Osteocyte (in vitro differentiated cells): ENCODE measurements around the gene XRCC3. TPM values are rescaled to one million over a fixed set of nuclear protein-coding genes. Genes with fewer than 3 reads are reported as not detected.

Source experiments
- DNase-seq: peaks from one replicate; pipeline ENCODE4 v3.0.0; 2021; ENCODE audit warnings: mixed read lengths; ENCODE audit not compliant: unreplicated experiment; ENCODE audit errors: extremely low spot score
- H3K27ac Mint-ChIP-seq: one replicate; pipeline ENCODE4 v1.8.0; 2021; ENCODE audit warnings: mild to moderate bottlenecking, mixed read lengths; ENCODE audit not compliant: unreplicated experiment
- H3K27me3 Mint-ChIP-seq: one replicate; pipeline ENCODE4 v1.8.0; 2021; ENCODE audit warnings: mixed read lengths; ENCODE audit not compliant: unreplicated experiment
- H3K36me3 Mint-ChIP-seq: one replicate; pipeline ENCODE4 v1.8.0; 2021; ENCODE audit warnings: mixed read lengths; ENCODE audit not compliant: unreplicated experiment
- H3K4me1 Mint-ChIP-seq: one replicate; pipeline ENCODE4 v1.8.0; 2021; ENCODE audit warnings: mixed read lengths; ENCODE audit not compliant: unreplicated experiment
- H3K4me3 Mint-ChIP-seq: one replicate; pipeline ENCODE4 v1.8.0; 2021; ENCODE audit warnings: mild to moderate bottlenecking, moderate library complexity, mixed read lengths; ENCODE audit not compliant: unreplicated experiment
- H3K9me3 Mint-ChIP-seq: one replicate; pipeline ENCODE4 v1.8.0; 2021; ENCODE audit warnings: mixed read lengths; ENCODE audit not compliant: unreplicated experiment
- total RNA-seq: library from RNA; stranded (reverse); gene quantifications from 2 replicates; pipeline ENCODE4 v1.2.1, GENCODE V29; 2021
- TF ChIP-seq, protein P1 (sequence below): fragments of 200-600 bp; sonication (generic); IDR thresholded peaks from 2 replicates; pipeline ENCODE4 v1.5.0; 2021; ENCODE audit warnings: antibody characterized with exemption, mild to moderate bottlenecking, moderate library complexity

XRCC3 gene
- total RNA-seq, 1 donor from 2014 or later: 7.5 TPM

DNA sequence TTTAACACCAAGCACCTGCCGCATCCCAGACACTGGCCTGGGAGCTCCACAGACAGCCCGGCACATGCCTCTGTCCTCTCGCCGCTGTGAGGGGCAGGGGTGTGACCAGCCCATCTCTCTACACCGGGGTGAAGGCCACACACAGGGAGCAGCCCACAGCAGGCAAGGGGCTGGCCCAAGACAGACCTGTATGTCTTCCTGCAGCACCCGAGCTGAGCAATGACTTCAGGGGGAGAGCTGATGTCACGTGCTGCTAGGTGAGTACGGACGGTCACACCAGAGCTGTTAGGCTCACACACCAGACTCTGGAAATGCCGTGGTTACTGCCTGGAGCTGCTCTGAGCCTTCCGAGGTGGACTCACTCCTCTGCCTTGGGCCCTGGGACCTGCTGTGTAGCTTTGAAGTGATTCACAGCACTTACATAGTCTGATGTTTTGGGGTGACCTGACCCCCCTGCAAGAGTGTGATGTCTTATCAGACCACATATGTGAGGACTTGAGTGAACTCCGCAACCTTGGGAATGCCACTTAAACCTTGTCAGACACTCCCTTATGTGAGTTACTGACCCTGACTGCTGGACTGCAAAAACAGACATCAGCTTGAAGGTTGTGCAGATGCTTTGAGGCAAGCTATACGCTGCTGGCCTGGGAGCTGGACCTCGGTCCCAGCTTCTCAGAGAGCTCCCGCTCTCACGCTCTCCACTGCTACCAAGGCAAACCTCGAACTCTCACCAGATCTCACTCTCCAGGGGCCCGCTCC lies 1.8 kb downstream of the XRCC3 start:
- Mint-ChIP-seq H3K27ac (peak overlapping the region; percentile 68), H3K4me1 (peaks cover 40% of the 10 kb centered on the region), H3K9me3 (no peaks in the 10 kb centered on the region), H3K27me3 (no peaks in the 10 kb centered on the region), H3K36me3 (no peaks in the 10 kb centered on the region), H3K4me3 (peak overlapping the region; percentile 76)
- TF ChIP-seq, protein P1, sequence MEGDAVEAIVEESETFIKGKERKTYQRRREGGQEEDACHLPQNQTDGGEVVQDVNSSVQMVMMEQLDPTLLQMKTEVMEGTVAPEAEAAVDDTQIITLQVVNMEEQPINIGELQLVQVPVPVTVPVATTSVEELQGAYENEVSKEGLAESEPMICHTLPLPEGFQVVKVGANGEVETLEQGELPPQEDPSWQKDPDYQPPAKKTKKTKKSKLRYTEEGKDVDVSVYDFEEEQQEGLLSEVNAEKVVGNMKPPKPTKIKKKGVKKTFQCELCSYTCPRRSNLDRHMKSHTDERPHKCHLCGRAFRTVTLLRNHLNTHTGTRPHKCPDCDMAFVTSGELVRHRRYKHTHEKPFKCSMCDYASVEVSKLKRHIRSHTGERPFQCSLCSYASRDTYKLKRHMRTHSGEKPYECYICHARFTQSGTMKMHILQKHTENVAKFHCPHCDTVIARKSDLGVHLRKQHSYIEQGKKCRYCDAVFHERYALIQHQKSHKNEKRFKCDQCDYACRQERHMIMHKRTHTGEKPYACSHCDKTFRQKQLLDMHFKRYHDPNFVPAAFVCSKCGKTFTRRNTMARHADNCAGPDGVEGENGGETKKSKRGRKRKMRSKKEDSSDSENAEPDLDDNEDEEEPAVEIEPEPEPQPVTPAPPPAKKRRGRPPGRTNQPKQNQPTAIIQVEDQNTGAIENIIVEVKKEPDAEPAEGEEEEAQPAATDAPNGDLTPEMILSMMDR: no peak
- DNase-seq: no peak

DNA sequence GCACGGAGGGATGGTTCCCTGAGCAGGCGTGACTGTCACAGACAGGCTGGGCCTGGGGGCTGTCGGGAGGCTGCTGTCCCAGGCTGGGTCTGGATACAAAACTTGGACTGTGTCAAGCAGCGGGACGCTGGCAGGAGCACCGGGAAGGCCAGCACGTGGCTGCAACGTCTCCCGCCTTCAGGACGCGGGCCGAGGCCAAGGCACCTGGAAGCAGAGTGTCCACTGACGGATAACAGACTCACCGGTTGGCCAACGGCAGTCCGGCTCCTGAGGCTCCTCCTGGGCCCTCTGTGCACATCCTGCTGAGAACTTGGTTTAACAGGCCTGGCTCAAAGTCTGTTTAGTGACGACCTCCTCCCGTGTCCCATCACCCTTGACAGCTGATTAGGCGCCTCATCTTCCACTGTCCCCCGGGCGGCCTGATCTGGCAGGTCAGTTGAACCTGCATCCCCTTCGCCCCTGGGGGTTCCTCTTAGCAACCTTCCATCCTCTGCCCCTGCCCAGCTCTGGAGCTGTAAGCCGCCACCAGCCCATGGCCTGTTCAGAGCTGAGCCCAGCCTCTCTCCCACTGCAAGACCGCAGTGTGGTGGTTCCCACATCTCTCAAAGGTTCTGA lies 2.5 kb downstream of the XRCC3 start:
- TF ChIP-seq, protein P1: no peak
- no peak overlapping the region for H3K27ac Mint-ChIP-seq

DNA sequence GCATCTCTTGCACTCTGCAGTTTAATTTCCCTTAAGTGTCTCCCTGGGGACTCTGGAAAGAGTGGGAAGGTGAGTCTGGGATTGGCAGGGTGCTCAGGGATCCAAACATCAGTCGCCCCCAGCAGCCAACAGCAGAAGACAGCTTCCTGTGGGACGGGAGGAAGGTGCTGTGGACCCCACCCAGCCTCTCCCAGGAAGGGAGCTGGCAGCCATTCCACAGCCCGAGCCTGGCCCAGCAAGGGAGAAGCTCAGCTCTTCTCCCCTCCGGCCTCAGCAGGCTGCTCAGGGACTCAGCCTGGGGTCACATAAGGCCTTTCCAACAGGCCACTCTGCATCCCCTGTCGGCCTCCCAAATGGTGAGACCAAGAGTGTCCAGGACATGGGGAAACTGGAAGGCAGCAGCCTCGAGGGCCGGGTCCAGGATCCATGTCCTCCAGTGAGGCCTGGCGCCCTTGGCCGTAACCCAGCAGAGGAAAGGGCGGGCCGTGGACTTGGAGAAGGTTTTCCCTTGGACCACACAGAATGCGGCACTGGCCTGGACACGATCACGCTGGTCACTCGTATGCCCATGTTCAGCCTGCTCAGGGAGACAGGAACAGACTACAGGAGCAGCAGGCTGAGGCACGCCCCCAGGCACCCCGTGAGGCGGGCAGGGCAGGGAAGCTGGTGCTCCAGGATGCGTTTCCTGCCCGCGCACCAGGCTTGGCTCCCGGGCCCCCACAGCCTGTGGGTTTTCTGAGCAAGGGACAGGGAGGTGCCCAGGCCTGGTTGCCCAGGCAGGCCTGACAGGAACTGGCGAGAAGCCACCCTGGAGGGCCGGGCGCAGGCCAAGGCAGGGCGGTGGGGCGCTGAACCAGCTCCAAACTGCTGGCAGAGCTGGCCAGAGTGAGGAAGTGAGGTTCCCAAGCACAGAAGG lies 3.5 kb downstream of the XRCC3 start:
- TF ChIP-seq, protein P1: no peak
- H3K4me3 Mint-ChIP-seq: no peak overlapping the region

More for the DNA sequence above, 2.5 kb downstream of the XRCC3 start:
- H3K4me1 Mint-ChIP-seq: peaks cover 36% of the 10 kb centered on the region
- H3K27me3 Mint-ChIP-seq: no peaks in the 10 kb centered on the region
- H3K9me3 Mint-ChIP-seq: no peaks in the 10 kb centered on the region
- no peak overlapping the region for H3K4me3 Mint-ChIP-seq
- DNase-seq: no peak
- H3K36me3 Mint-ChIP-seq: no peaks in the 10 kb centered on the region

DNA sequence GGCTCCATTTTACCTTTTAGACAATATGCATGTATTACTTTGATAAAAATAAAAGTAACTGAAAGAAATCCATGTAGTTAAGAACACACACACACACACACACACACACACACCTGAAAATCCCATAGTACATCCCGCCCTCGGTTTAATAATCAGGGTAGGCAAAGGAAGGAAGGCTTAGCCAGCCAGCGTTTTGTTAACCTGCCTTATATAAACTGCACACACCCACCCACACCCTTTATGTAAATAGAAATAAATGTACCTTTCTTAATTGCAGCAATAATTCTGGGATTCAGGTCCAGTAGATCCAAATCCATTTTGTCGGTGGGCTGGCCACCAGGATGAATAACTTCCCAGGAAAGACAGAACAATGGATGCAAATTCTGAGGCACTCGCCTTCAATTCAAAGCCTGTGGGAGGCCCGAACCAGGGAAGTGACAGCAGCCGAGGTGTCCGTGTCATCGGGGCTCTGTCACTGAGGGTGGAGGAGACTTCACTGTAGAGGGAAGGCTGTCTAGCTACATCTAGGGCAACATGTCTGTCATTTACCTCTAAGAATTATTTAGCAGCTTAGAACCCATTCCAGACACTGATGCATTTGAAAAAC lies 4.4 kb downstream of the XRCC3 start:
- H3K36me3 Mint-ChIP-seq: no peaks in the 10 kb centered on the region
- H3K9me3 Mint-ChIP-seq: no peaks in the 10 kb centered on the region
- no peak overlapping the region for H3K4me3 Mint-ChIP-seq
- H3K27ac Mint-ChIP-seq: no peak overlapping the region
- TF ChIP-seq, protein P1: no peak
- no peaks in the 10 kb centered on the region for H3K27me3 Mint-ChIP-seq
- H3K4me1 Mint-ChIP-seq: peaks cover 23% of the 10 kb centered on the region
- no peak for DNase-seq

More for the DNA sequence above, 3.5 kb downstream of the XRCC3 start:
- H3K27ac Mint-ChIP-seq: no peak overlapping the region
- peaks cover 26% of the 10 kb centered on the region for H3K4me1 Mint-ChIP-seq
- no peaks in the 10 kb centered on the region for H3K36me3 Mint-ChIP-seq
- DNase-seq: no peak
- H3K27me3 Mint-ChIP-seq: no peaks in the 10 kb centered on the region
- H3K9me3 Mint-ChIP-seq: no peaks in the 10 kb centered on the region
